Loucy (cell line): ENCODE data around the gene FMNL2.

Source experiments
- H2AFZ ChIP-seq: fragments of 200-600 bp; sonication (generic); 2 replicates; pipeline ENCODE4 v1.6.0; 2016; ENCODE audit warnings: antibody characterized with exemption, mild to moderate bottlenecking, low read length, moderate library complexity
- H3F3A ChIP-seq: fragments of 200-600 bp; 2 replicates; pipeline ENCODE4 v1.6.0; 2016; ENCODE audit warnings: antibody characterized with exemption, low read depth, mild to moderate bottlenecking
- H3K27me3 ChIP-seq: fragments of 200-600 bp; sonication (generic); 2 replicates; pipeline ENCODE4 v1.6.1; 2014; ENCODE audit warnings: low read length, mild to moderate bottlenecking; ENCODE audit not compliant: insufficient read depth, poor library complexity, severe bottlenecking
- H3K36me3 ChIP-seq: fragments of 200-600 bp; sonication (generic); 2 replicates; pipeline ENCODE4 v1.6.1; 2016; ENCODE audit warnings: low read length; ENCODE audit not compliant: insufficient read depth
- H3K4me1 ChIP-seq: fragments of 200-600 bp; sonication (generic); 2 replicates; pipeline ENCODE4 v1.5.1; 2014; ENCODE audit warnings: low read length, mild to moderate bottlenecking; ENCODE audit not compliant: insufficient read depth, poor library complexity, severe bottlenecking
- H3K4me2 ChIP-seq: fragments of 200-600 bp; sonication (generic); 2 replicates; pipeline ENCODE4 v1.6.0; 2014; ENCODE audit warnings: antibody characterized with exemption, low read length, low read depth, mild to moderate bottlenecking; ENCODE audit not compliant: poor library complexity, severe bottlenecking
- H3K4me3 ChIP-seq: fragments of 200-600 bp; sonication (generic); 2 replicates; pipeline ENCODE4 v1.5.1; 2014; ENCODE audit warnings: low read length, mild to moderate bottlenecking, mixed read lengths; ENCODE audit not compliant: poor library complexity, severe bottlenecking
- H3K79me2 ChIP-seq: fragments of 200-600 bp; sonication (generic); 2 replicates; pipeline ENCODE4 v1.6.1; 2014; ENCODE audit warnings: low read length; ENCODE audit not compliant: insufficient read depth
- H3K9ac ChIP-seq: fragments of 200-600 bp; sonication (generic); 2 replicates; pipeline ENCODE4 v1.6.0; 2014; ENCODE audit warnings: mild to moderate bottlenecking, low read depth, low read length, moderate library complexity; ENCODE audit not compliant: poor library complexity, severe bottlenecking
- H3K9me2 ChIP-seq: fragments of 200-600 bp; sonication (generic); replicated peaks from 2 replicates; pipeline ENCODE4 v1.6.1; 2016; ENCODE audit warnings: low read depth, low read length, mixed read lengths
- H3K9me3 ChIP-seq: fragments of 200-600 bp; sonication (generic); 2 replicates; pipeline ENCODE4 v1.6.1; 2014; ENCODE audit warnings: mild to moderate bottlenecking, antibody characterized with exemption, low read length, low read depth; ENCODE audit not compliant: insufficient read depth
- H4K20me1 ChIP-seq: fragments of 200-600 bp; sonication (generic); 2 replicates; pipeline ENCODE4 v1.6.0; 2014; ENCODE audit warnings: antibody characterized with exemption, low read length, mild to moderate bottlenecking; ENCODE audit not compliant: insufficient read depth, poor library complexity, severe bottlenecking
- CTCF ChIP-seq: fragments of 200-600 bp; sonication (generic); conservative IDR thresholded peaks from 2 replicates; pipeline ENCODE4 v1.5.1; 2014; ENCODE audit warnings: mild to moderate bottlenecking, antibody characterized with exemption, low read length
- EZH2phosphoT487 ChIP-seq: fragments of 200-600 bp; IDR thresholded peaks from 2 replicates; pipeline ENCODE4 v1.6.1; 2018; ENCODE audit warnings: antibody characterized with exemption, mild to moderate bottlenecking, moderate library complexity, borderline replicate concordance

Gene FMNL2

GRCh38 chr2:152695763-152696162 lies 360.8 kb downstream of the FMNL2 start:
- H3K36me3 ChIP-seq = peaks cover 39% of the 10 kb centered on the region

GRCh38 chr2:152696476-152696875 lies 361.5 kb downstream of the FMNL2 start:
- Histone ChIP-seq H4K20me1 (peaks cover 77% of the 10 kb centered on the region), H3K9me3 (no peaks in the 10 kb centered on the region), H3K4me1 (no peaks in the 10 kb centered on the region), H3K4me2 (no peak overlapping the region), H3K9me2 (no peaks in the 10 kb centered on the region), H3K36me3 (peaks cover 40% of the 10 kb centered on the region), H3K4me3 (no peak overlapping the region), H2AFZ (no peak overlapping the region), H3F3A (no peaks in the 10 kb centered on the region), H3K9ac (no peak overlapping the region), H3K79me2 (peaks cover 79% of the 10 kb centered on the region), H3K27me3 (no peaks in the 10 kb centered on the region)
- no peak for TF ChIP-seq EZH2phosphoT487
- no peak for TF ChIP-seq CTCF

More at GRCh38 chr2:152695763-152696162, 360.8 kb downstream of the FMNL2 start:
- Histone ChIP-seq H3K27me3 (no peaks in the 10 kb centered on the region), H3K9me3 (no peaks in the 10 kb centered on the region), H3F3A (no peaks in the 10 kb centered on the region), H3K9me2 (no peaks in the 10 kb centered on the region), H3K79me2 (peaks cover 73% of the 10 kb centered on the region), H3K4me3 (no peak overlapping the region), H2AFZ (no peak overlapping the region), H3K9ac (no peak overlapping the region), H3K4me1 (no peaks in the 10 kb centered on the region), H4K20me1 (peaks cover 74% of the 10 kb centered on the region), H3K4me2 (no peak overlapping the region)
- no peak for TF ChIP-seq CTCF
